ENCODE results near the gene FLNA. TPM values are rescaled to one million over a fixed set of nuclear protein-coding genes. Genes with fewer than 3 reads are reported as not detected.
"Not testable (repeated sequence)": the region's sequence is repeated elsewhere in the genome, so short reads cannot be mapped to it uniquely, and the experiment has no call there.

FLNA gene
- total RNA-seq, 1 experiment from 2014 or later: 1,374 TPM

DNA sequence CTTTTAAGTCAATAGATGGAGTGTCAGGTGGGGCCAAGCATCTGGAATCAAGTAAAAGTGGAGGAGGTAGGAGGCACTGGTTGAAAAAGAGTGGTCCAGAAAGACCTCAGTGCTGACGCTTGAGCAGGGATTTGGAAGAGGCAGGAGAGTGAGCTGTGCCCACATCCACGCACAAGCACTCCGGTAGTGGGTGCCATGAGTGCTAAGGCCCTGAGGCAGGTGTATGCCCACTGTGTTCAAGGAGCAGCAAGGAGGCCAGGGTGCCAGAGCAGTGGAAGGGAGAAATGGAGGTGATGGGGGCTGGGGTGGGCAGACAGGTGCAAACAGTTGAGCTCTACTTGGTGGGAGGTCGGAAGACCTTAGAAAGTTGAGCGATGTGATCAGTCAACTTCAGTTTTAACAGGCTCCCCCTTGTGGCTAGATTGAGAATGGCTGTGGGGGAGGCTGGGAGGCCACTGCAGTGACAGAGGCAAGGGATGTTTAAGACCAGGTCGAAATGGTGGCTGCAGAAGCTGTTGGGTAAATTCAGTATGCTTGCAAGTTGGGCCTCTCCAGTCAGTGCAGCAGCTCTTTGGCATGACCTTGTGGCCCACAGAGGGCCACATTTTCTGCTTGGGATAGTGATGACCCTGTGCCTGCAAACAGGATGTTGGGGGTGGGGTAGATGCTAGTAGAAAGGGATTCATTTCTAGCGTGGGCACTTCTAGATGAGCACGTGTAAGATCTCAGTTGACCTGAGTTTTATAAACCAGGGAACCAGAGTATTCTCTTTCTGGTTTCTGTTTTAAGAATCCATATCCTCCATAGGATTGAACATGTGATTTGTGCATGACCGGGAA, 66.1 kb downstream of the FLNA start:
- DNase-seq (ENCODE audit: low read depth): peak; percentile 18

DNA sequence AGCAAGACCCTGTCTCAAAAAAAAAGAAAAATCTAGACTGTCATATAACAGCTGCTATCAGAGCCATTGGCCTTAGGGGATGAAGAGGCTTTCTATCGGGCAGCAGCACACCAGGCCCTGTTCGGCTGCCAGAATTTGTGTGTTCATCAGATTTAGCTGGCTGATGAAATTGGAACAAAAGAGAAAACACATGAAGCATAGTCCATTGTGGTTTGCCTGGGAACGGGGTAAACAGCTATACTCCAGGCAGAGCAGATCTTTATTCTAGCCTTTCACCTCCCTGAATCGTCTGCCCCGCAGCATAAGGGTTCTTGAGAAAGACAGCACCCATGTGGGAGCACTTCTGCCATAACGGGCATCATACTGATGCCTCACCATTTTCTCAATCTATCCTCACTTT, 67.2 kb downstream of the FLNA start:
- DNase-seq (ENCODE audit: low read depth): no peak

- DNase-seq (ENCODE audit: low read depth): no peak
These were observed 68.8 kb downstream of the FLNA start for GRCh38 chrX:154305541-154306205.

DNA sequence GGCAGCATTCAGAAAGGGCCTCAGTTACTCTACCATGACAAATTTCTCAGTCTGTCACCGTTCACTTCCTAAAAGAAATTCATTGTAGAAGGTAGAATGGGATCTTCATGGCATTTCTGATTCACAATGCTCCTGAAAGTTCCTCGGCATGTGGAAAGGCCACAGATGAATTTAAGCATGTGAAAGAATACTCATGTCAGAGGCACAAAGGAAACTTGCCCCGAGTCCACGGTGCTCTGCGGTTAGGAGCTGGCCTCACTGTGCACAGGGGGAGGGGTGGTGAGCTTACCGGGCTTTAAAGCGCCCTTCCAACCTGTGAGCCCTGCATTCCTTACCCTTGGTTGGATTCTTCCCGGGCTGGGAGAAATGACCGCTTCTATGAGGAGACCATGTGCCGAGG, 69.6 kb downstream of the FLNA start:
- DNase-seq (ENCODE audit: low read depth): no peak

- no peak for DNase-seq (ENCODE audit: low read depth)
These were observed 71.0 kb downstream of the FLNA start for GRCh38 chrX:154303476-154303875.

- DNase-seq (ENCODE audit: low read depth): not testable (repeated sequence)
These were observed 71.4 kb downstream of the FLNA start for GRCh38 chrX:154302998-154303397.

GRCh38 chrX:154300816-154301215, 73.6 kb downstream of the FLNA start:
- DNase-seq (ENCODE audit: low read depth): no peak

Other genes with a start within 250 kb of the FLNA start
- gene OPN1LW, start 230.4 kb downstream of the FLNA start, total RNA-seq (2014; rRNA removed): not detected in 2 replicates
- gene OPN1MW, start 192.0 kb downstream of the FLNA start, total RNA-seq (2014; rRNA removed): not detected in 2 replicates
- not detected in 2 replicates for gene OPN1MW2, start 154.9 kb downstream of the FLNA start, total RNA-seq (2014; rRNA removed)
- gene OPN1MW3, start 117.1 kb downstream of the FLNA start, total RNA-seq (2014; rRNA removed): not detected in 2 replicates
- not detected in 2 replicates for gene TEX28, start 79.5 kb downstream of the FLNA start, total RNA-seq (2014; rRNA removed)
- not detected in 2 replicates for gene TKTL1, start 78.8 kb downstream of the FLNA start, total RNA-seq (2014; rRNA removed)
- gene EMD, start 4.7 kb upstream of the FLNA start, total RNA-seq (2014; rRNA removed): 67.0 and 77.3 TPM in 2 replicates
- gene RPL10, start 23.7 kb upstream of the FLNA start, total RNA-seq (2014; rRNA removed): 2,668 and 4,535 TPM in 2 replicates
- 96.6 and 104 TPM in 2 replicates for gene DNASE1L1, start 34.6 kb upstream of the FLNA start, total RNA-seq (2014; rRNA removed)
- gene TAFAZZIN, start 36.9 kb upstream of the FLNA start, total RNA-seq (2014; rRNA removed): 28.2 and 159 TPM in 2 replicates
- 48.9 and 50.6 TPM in 2 replicates for gene ATP6AP1, start 54.0 kb upstream of the FLNA start, total RNA-seq (2014; rRNA removed)
- gene GDI1, start 62.5 kb upstream of the FLNA start, total RNA-seq (2014; rRNA removed): 190 and 218 TPM in 2 replicates
- 68.0 and 95.9 TPM in 2 replicates for gene FAM50A, start 69.5 kb upstream of the FLNA start, total RNA-seq (2014; rRNA removed)
- gene PLXNA3, start 83.6 kb upstream of the FLNA start, total RNA-seq (2014; rRNA removed): 7.5 and 9.6 TPM in 2 replicates
- gene LAGE3, start 104.6 kb upstream of the FLNA start, total RNA-seq (2014; rRNA removed): 66.8 and 70.1 TPM in 2 replicates
- gene UBL4A, start 112.0 kb upstream of the FLNA start, total RNA-seq (2014; rRNA removed): 43.6 and 48.3 TPM in 2 replicates
- gene SLC10A3, start 116.0 kb upstream of the FLNA start, total RNA-seq (2014; rRNA removed): 48.8 and 57.7 TPM in 2 replicates
- gene FAM3A, start 141.6 kb upstream of the FLNA start, total RNA-seq (2014; rRNA removed): 46.5 and 47.4 TPM in 2 replicates
- 56.9 and 60.1 TPM in 2 replicates for gene G6PD, start 172.2 kb upstream of the FLNA start, total RNA-seq (2014; rRNA removed)
- 21.5 and 22.4 TPM in 2 replicates for gene IKBKG, start 173.0 kb upstream of the FLNA start, total RNA-seq (2014; rRNA removed)
- gene CTAG1A, start 210.5 kb upstream of the FLNA start, total RNA-seq (2014; rRNA removed): not detected in 2 replicates
- gene CTAG1B, start 244.6 kb upstream of the FLNA start, total RNA-seq (2014; rRNA removed): not detected in 2 replicates

Data from LHCN-M2 (cell line).